Smooth muscle cell (in vitro differentiated cells): ENCODE data around the gene ISCA2. TPM values are rescaled to one million over a fixed set of nuclear protein-coding genes. Genes with fewer than 3 reads are reported as not detected.

Experiments
- DNase-seq: peaks from one replicate; lab custom pipeline; 2025; ENCODE audit not compliant: unreplicated experiment; lab: John Stamatoyannopoulos, UW
- H2AFZ ChIP-seq: fragments of 200-600 bp; sonication (generic); 2 replicates; pipeline ENCODE4 v1.6.0; 2016; ENCODE audit warnings: antibody characterized with exemption, low read depth, mild to moderate bottlenecking
- H3F3A ChIP-seq: fragments of 200-600 bp; sonication (generic); 2 replicates; pipeline ENCODE4 v1.6.0; 2017; ENCODE audit warnings: antibody characterized with exemption, low read depth
- H3K27ac ChIP-seq: fragments of 200-600 bp; sonication (generic); 2 replicates; pipeline ENCODE4 v1.5.1; 2016; ENCODE audit warnings: low read depth, mild to moderate bottlenecking
- H3K27me3 ChIP-seq: fragments of 200-600 bp; sonication (generic); 2 replicates; pipeline ENCODE4 v1.6.1; 2016; ENCODE audit warnings: low read depth, mild to moderate bottlenecking
- H3K36me3 ChIP-seq: fragments of 200-600 bp; sonication (generic); 2 replicates; pipeline ENCODE4 v1.5.1; 2016; ENCODE audit warnings: low read depth
- H3K4me1 ChIP-seq: fragments of 200-600 bp; sonication (generic); 2 replicates; pipeline ENCODE4 v1.5.1; 2016; ENCODE audit warnings: low read depth
- H3K4me2 ChIP-seq: fragments of 200-600 bp; sonication (generic); 2 replicates; pipeline ENCODE4 v1.6.0; 2016; ENCODE audit warnings: mild to moderate bottlenecking
- H3K4me3 ChIP-seq: fragments of 200-600 bp; sonication (generic); 2 replicates; pipeline ENCODE4 v1.5.1; 2016; ENCODE audit warnings: mild to moderate bottlenecking
- H3K79me2 ChIP-seq: fragments of 200-600 bp; sonication (generic); 2 replicates; pipeline ENCODE4 v1.6.0; 2016; ENCODE audit warnings: low read depth, mild to moderate bottlenecking
- H3K9ac ChIP-seq: fragments of 200-600 bp; sonication (generic); 2 replicates; pipeline ENCODE4 v1.6.0; 2016; ENCODE audit warnings: low read depth
- H3K9me3 ChIP-seq: fragments of 200-600 bp; sonication (generic); replicated peaks from 2 replicates; pipeline ENCODE4 v1.5.1; 2016; ENCODE audit warnings: low read depth
- H4K20me1 ChIP-seq: fragments of 200-600 bp; sonication (generic); 2 replicates; pipeline ENCODE4 v1.6.0; 2016; ENCODE audit warnings: low read depth
- CTCF ChIP-seq: fragments of 200-600 bp; sonication (generic); IDR thresholded peaks from 2 replicates; pipeline ENCODE4 v1.5.1; 2017; ENCODE audit warnings: borderline replicate concordance, mild to moderate bottlenecking, antibody characterized with exemption; ENCODE audit not compliant: insufficient read depth, poor library complexity, severe bottlenecking
- WGBS: methylation state at CpG from one replicate; pipeline ENCODE4 v1.1.7; 2016; ENCODE audit warnings: low lambda C conversion rate; 5-methylcytosine and 5-hydroxymethylcytosine counted together
- polyA plus RNA-seq: library from polyadenylated mRNA; unstranded; fragments of >200 nt; fragmentation: Nextera tagmentation; extraction: Ambion mirVana; gene quantifications from 2 replicates; pipeline ENCODE4 v1.2.1, GENCODE V29; 2016
- total RNA-seq: library from RNA; depleted of rRNA; stranded (reverse); fragments of >200 nt; gene quantifications from 2 replicates; pipeline ENCODE4 v1.2.3, GENCODE V29; 2014

The ISCA2 gene
- total and polyA plus RNA-seq, 2 experiments from 2014 or later: 15.0 to 65.8 TPM

- no peaks in the 10 kb centered on the region for H3K9me3 ChIP-seq
- no peaks in the 10 kb centered on the region for H3K36me3 ChIP-seq
- H3K4me2 ChIP-seq: no peak overlapping the region
- no peaks in the 10 kb centered on the region for H3K27me3 ChIP-seq
- H3K27ac ChIP-seq: no peak overlapping the region
- no peaks in the 10 kb centered on the region for H3K79me2 ChIP-seq
- DNase-seq: no peak
- no peak overlapping the region for H3K4me3 ChIP-seq
- no peak overlapping the region for H2AFZ ChIP-seq
- no peak for TF ChIP-seq CTCF
- no peak overlapping the region for H3K9ac ChIP-seq
- 91% methylated on average over 4 of the region's 4 CpGs for WGBS
- H4K20me1 ChIP-seq: no peaks in the 10 kb centered on the region
- H3F3A ChIP-seq: no peaks in the 10 kb centered on the region
- no peaks in the 10 kb centered on the region for H3K4me1 ChIP-seq
These were observed 17.5 kb upstream of the ISCA2 start for GRCh38 chr14:74476107-74476506.

GRCh38 chr14:74476607-74477006 lies 17.0 kb upstream of the ISCA2 start:
- H3K36me3 ChIP-seq: no peaks in the 10 kb centered on the region
- no peak for DNase-seq
- no peaks in the 10 kb centered on the region for H3K79me2 ChIP-seq
- H3K9me3 ChIP-seq: no peaks in the 10 kb centered on the region
- WGBS: 96% methylated on average over 3 of the region's 3 CpGs
- H3K9ac ChIP-seq: no peak overlapping the region
- H3K4me1 ChIP-seq: no peaks in the 10 kb centered on the region
- H4K20me1 ChIP-seq: no peaks in the 10 kb centered on the region
- H3K27me3 ChIP-seq: no peaks in the 10 kb centered on the region
- no peak overlapping the region for H2AFZ ChIP-seq
- H3K4me3 ChIP-seq: no peak overlapping the region
- no peak overlapping the region for H3K27ac ChIP-seq
- TF ChIP-seq CTCF: no peak
- no peaks in the 10 kb centered on the region for H3F3A ChIP-seq
- H3K4me2 ChIP-seq: no peak overlapping the region

- H3K4me3 ChIP-seq: no peak overlapping the region
- DNase-seq: no peak
- no peaks in the 10 kb centered on the region for H3F3A ChIP-seq
- no peak overlapping the region for H2AFZ ChIP-seq
- no peaks in the 10 kb centered on the region for H4K20me1 ChIP-seq
- no peaks in the 10 kb centered on the region for H3K79me2 ChIP-seq
- H3K4me2 ChIP-seq: no peak overlapping the region
- peak; percentile 72 for TF ChIP-seq CTCF
- no peaks in the 10 kb centered on the region for H3K9me3 ChIP-seq
- H3K9ac ChIP-seq: no peak overlapping the region
- 86% methylated on average over 2 of the region's 2 CpGs for WGBS
- no peaks in the 10 kb centered on the region for H3K36me3 ChIP-seq
- no peak overlapping the region for H3K27ac ChIP-seq
- H3K4me1 ChIP-seq: no peaks in the 10 kb centered on the region
- H3K27me3 ChIP-seq: no peaks in the 10 kb centered on the region
These were observed 14.4 kb upstream of the ISCA2 start for GRCh38 chr14:74478996-74479635.

- no peak for TF ChIP-seq CTCF
- H4K20me1 ChIP-seq: no peaks in the 10 kb centered on the region
These were observed 13.5 kb upstream of the ISCA2 start for GRCh38 chr14:74480046-74480445.

More at GRCh38 chr14:74480046-74480445, 13.5 kb upstream of the ISCA2 start:
- no peaks in the 10 kb centered on the region for H3K79me2 ChIP-seq
- H3K4me2 ChIP-seq: no peak overlapping the region
- no peaks in the 10 kb centered on the region for H3K4me1 ChIP-seq
- H3K9me3 ChIP-seq: no peaks in the 10 kb centered on the region
- H3K4me3 ChIP-seq: no peak overlapping the region
- no peaks in the 10 kb centered on the region for H3K36me3 ChIP-seq
- no peak for DNase-seq
- no peaks in the 10 kb centered on the region for H3K27me3 ChIP-seq
- H3K27ac ChIP-seq: peak overlapping the region; percentile 6
- 68% methylated on average over 4 of the region's 4 CpGs for WGBS
- H3F3A ChIP-seq: no peaks in the 10 kb centered on the region
- H2AFZ ChIP-seq: no peak overlapping the region
- no peak overlapping the region for H3K9ac ChIP-seq
